ENCODE data around the gene AK3.

AK3 gene

GRCh38 chr9:4701526-4701925 is 39.5 kb downstream of the AK3 start:
- H3K4me1 Mint-ChIP-seq: peaks cover 7% of the 10 kb centered on the region
- H3K27me3 Mint-ChIP-seq: no peaks in the 10 kb centered on the region
- ATAC-seq (no peak), DNase-seq (no peak)
- peak overlapping the region in 1 of 2 donors; percentile 39 for H3K27ac Mint-ChIP-seq
- no peak overlapping the region for H3K4me3 Mint-ChIP-seq
- no peaks in the 10 kb centered on the region for H3K9me3 Mint-ChIP-seq

GRCh38 chr9:4700932-4701331 is 40.1 kb downstream of the AK3 start:
- Mint-ChIP-seq H3K27ac (no peak overlapping the region), H3K27me3 (no peaks in the 10 kb centered on the region), H3K4me1 (peaks cover 12% of the 10 kb centered on the region), H3K4me3 (no peak overlapping the region), H3K9me3 (no peaks in the 10 kb centered on the region)
- ATAC-seq (no peak), DNase-seq (no peak)

DNA sequence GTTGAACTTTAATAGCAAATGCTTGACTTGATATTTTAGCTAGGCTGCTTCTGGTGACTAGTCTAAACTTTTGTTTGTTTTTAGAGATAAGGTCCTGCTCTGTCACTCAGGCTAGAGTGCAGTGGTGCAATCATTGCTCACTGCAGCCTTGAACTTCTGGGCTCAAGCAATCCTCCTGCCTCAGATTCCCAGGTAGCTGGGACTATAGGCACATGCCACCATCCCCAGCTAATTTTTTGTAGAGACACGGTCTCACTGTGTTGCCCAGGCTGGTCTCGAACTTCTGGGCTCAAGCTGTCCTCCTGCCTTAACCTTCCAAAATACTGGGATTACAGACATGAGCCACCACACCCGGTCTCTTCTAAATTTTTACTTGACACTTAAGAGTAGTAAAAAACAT is 40.9 kb downstream of the AK3 start:
- Mint-ChIP-seq H3K27me3 (no peaks in the 10 kb centered on the region), H3K27ac (no peak overlapping the region), H3K4me1 (peaks cover 16% of the 10 kb centered on the region), H3K4me3 (no peak overlapping the region), H3K9me3 (no peaks in the 10 kb centered on the region)
- ATAC-seq (no peak), DNase-seq (no peak)

DNA sequence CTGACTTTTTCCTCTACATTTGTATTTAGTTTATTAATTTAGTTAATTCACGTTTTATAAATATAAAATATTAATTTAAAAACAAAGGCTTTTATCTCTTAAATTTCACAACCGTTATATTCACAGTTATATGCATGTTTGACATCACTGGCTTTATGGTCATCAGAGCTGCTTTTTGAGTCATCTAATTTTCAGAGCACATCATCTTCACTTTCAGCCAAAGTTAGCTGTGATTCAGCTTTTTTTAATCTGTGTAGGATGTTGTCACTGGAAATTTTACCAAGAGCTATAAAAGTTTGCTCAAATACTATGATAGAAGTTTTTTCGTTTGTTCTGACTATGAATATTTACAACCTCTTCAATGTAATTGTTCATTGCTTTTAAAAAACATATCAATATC is 49.2 kb downstream of the AK3 start:
- Mint-ChIP-seq H3K9me3 (no peaks in the 10 kb centered on the region), H3K27ac (no peak overlapping the region), H3K27me3 (no peaks in the 10 kb centered on the region), H3K4me3 (no peak overlapping the region), H3K4me1 (peaks cover 45% of the 10 kb centered on the region)
- DNase-seq: no peak
- ATAC-seq: peak; percentile 77

- Mint-ChIP-seq H3K4me3 (no peak overlapping the region), H3K9me3 (no peaks in the 10 kb centered on the region), H3K4me1 (peaks cover 43% of the 10 kb centered on the region), H3K27ac (no peak overlapping the region), H3K27me3 (no peaks in the 10 kb centered on the region)
- DNase-seq (no peak), ATAC-seq (no peak)
Measured at GRCh38 chr9:4690144-4690543, 50.9 kb downstream of the AK3 start.

- DNase-seq (no peak), ATAC-seq (peak; percentile 90)
- H3K27ac Mint-ChIP-seq: no peak overlapping the region
- peak overlapping the region in 1 of 2 donors; percentile 29 for H3K4me3 Mint-ChIP-seq
- no peaks in the 10 kb centered on the region for H3K9me3 Mint-ChIP-seq
- H3K4me1 Mint-ChIP-seq: peaks cover 43% of the 10 kb centered on the region
- no peaks in the 10 kb centered on the region for H3K27me3 Mint-ChIP-seq
Measured at GRCh38 chr9:4689687-4690104, 51.3 kb downstream of the AK3 start.

- Mint-ChIP-seq H3K27ac (no peak overlapping the region), H3K4me1 (peaks cover 43% of the 10 kb centered on the region), H3K27me3 (no peaks in the 10 kb centered on the region), H3K4me3 (peak overlapping the region in 1 of 2 donors; percentile 17), H3K9me3 (no peaks in the 10 kb centered on the region)
- DNase-seq (no peak), ATAC-seq (no peak)
Measured at GRCh38 chr9:4689021-4689420, 52.0 kb downstream of the AK3 start.

GRCh38 chr9:4686584-4686983 is 54.4 kb downstream of the AK3 start:
- no peak overlapping the region for H3K27ac Mint-ChIP-seq
- H3K27me3 Mint-ChIP-seq: no peaks in the 10 kb centered on the region
- no peak overlapping the region for H3K4me3 Mint-ChIP-seq
- DNase-seq (no peak), ATAC-seq (no peak)
- no peaks in the 10 kb centered on the region for H3K9me3 Mint-ChIP-seq
- peaks cover 44% of the 10 kb centered on the region for H3K4me1 Mint-ChIP-seq

DNA sequence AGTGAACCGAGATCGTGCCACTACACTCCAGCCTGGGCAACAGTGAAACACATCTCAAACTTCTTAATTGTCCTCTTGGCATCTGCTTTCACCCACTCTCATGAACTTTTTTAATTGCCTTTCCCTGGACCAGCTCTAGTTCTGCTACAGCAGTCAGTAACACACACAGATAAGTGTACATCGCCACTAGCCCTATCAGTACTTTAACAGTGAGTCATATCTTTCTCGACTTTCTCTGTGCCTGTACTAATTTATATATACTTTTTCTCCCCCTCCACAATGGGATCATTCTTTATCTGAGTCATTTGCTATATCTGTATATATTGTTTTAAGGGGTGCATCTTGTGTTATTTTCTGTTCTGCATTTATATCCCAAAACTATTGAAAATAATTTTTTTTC is 54.9 kb downstream of the AK3 start:
- Mint-ChIP-seq H3K9me3 (no peaks in the 10 kb centered on the region), H3K27ac (no peak overlapping the region), H3K4me3 (no peak overlapping the region), H3K27me3 (no peaks in the 10 kb centered on the region), H3K4me1 (peaks cover 39% of the 10 kb centered on the region)
- ATAC-seq (peak; percentile 45), DNase-seq (no peak)

DNA sequence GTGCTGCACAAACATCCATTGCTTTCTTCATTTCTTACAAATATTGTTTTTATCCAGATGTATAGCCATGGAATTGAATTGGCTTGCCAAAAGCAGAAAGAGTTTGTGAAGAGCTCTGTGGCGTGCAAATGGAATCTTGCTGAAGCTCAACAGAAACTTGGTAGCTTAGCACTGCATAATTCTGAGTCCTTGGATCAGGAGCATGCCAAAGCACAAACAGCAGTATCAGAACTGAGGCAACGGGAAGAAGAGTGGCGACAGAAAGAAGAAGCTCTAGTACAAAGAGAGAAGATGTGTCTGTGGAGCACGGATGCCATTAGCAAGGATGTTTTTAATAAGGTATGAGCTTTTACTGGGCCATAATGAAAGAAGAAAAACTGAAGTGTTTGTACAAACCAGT is 56.2 kb downstream of the AK3 start:
- peaks cover 26% of the 10 kb centered on the region for H3K4me1 Mint-ChIP-seq
- no peak overlapping the region for H3K27ac Mint-ChIP-seq
- no peaks in the 10 kb centered on the region for H3K27me3 Mint-ChIP-seq
- H3K9me3 Mint-ChIP-seq: no peaks in the 10 kb centered on the region
- DNase-seq (no peak), ATAC-seq (no peak)
- H3K4me3 Mint-ChIP-seq: no peak overlapping the region

DNA sequence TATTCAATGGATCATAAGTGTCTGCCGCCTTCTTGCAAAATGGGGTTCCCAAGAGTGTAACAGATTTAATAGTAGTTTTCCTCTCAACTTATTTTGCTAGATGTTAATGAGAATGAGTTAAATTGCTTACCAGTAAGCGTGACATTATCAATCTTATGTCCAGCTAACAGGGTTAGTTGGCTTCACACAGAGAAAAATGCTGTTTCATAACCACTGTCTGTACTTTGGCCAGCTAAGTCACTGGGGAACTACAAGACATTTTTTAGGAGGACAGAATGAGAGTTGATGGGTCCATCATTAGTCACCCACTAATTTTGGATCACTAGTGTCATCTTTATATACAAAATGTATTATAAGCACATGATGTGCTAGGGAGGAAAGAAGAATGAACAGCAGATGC is 60.3 kb downstream of the AK3 start:
- Mint-ChIP-seq H3K9me3 (no peaks in the 10 kb centered on the region), H3K27ac (no peak overlapping the region), H3K4me3 (no peak overlapping the region), H3K27me3 (no peaks in the 10 kb centered on the region), H3K4me1 (peaks cover 9% of the 10 kb centered on the region)
- no peak for DNase-seq
- no peak for ATAC-seq

DNA sequence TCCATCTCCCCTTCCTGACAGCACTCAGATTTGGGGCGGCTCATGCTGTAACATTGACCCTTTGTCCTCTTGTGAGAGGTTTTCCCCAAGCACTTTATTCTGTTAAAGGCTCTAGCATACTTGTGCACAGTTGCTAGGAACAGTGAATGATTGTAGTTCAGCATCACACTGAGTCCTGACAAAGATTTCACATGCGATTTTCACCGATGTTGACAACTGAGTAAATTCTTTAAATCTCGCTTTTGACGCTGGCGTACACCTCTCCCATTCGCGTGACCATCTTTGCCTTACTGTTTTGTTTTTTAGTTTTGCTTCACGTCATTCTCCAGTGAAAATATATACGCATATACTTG is 60.9 kb downstream of the AK3 start:
- no peak overlapping the region for H3K27ac Mint-ChIP-seq
- H3K27me3 Mint-ChIP-seq: no peaks in the 10 kb centered on the region
- no peak for DNase-seq
- H3K4me3 Mint-ChIP-seq: no peak overlapping the region
- H3K9me3 Mint-ChIP-seq: no peaks in the 10 kb centered on the region
- no peak for ATAC-seq
- H3K4me1 Mint-ChIP-seq: peaks cover 9% of the 10 kb centered on the region

- Mint-ChIP-seq H3K27me3 (no peaks in the 10 kb centered on the region), H3K9me3 (no peaks in the 10 kb centered on the region), H3K4me3 (no peak within 1 kb of the TSS), H3K4me1 (peaks cover 9% of the 10 kb centered on the region), H3K27ac (no peak within 1 kb of the TSS)
- ATAC-seq: peak; percentile 97
- peak; percentile 98 to 99 for DNase-seq
Measured at GRCh38 chr9:4679268-4680172, 61.5 kb downstream of the AK3 start, which contains the start of gene CDC37L1. Gene CDC37L1, plus strand, starts transcription at chr9:4679569. Its CDS starts 199 bp downstream, at chr9:4679768.

GRCh38 chr9:4678679-4679267 is 62.2 kb downstream of the AK3 start:
- ATAC-seq (peak; percentile 23), DNase-seq (peak in 1 of 2 donors; percentile 53)
- H3K27ac Mint-ChIP-seq: no peak overlapping the region
- no peak overlapping the region for H3K4me3 Mint-ChIP-seq
- H3K27me3 Mint-ChIP-seq: no peaks in the 10 kb centered on the region
- no peaks in the 10 kb centered on the region for H3K9me3 Mint-ChIP-seq
- H3K4me1 Mint-ChIP-seq: peaks cover 8% of the 10 kb centered on the region

DNA sequence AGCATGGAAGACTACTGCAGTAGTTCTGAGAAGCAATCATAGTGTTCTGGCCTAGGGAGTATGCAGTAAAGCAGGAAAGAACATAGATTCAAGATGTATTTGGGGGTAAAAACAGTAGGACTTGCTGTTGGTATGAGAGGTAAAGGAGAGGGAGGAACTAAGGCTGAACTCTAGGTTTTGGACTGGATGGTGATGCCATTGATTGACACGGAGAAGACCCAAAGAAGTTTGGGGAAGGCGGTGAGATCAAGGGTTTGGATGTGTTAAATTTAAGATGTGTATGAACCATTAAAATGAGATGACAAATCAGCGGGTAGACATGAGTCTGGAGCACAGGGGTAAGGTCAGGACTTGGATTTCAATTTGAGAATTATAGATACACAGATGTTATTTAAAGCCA is 63.6 kb downstream of the AK3 start:
- no peak overlapping the region for H3K4me3 Mint-ChIP-seq
- no peak for DNase-seq
- no peaks in the 10 kb centered on the region for H3K27me3 Mint-ChIP-seq
- H3K4me1 Mint-ChIP-seq: no peaks in the 10 kb centered on the region
- H3K9me3 Mint-ChIP-seq: no peaks in the 10 kb centered on the region
- no peak for ATAC-seq
- H3K27ac Mint-ChIP-seq: no peak overlapping the region

DNA sequence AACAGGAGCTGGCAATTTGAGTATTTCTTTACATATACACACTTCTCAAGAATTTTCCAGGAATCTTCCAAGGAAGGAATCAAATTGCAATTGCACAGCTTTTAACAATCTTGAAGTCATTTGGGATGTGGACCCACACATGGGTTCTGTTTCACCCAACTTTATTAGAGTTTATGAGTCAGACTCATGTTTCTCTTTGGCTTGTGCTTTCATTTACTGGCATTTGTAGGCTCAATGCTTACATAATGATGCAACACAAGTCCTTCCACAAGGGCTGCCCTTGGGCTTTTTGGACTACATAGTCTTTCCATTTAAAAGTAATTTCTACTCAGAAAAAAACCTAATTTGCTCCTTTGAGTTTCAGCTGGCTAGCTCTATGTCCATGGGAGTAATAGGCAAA is 66.2 kb downstream of the AK3 start:
- no peaks in the 10 kb centered on the region for H3K9me3 Mint-ChIP-seq
- H3K4me1 Mint-ChIP-seq: peaks cover 17% of the 10 kb centered on the region
- no peak overlapping the region for H3K4me3 Mint-ChIP-seq
- no peaks in the 10 kb centered on the region for H3K27me3 Mint-ChIP-seq
- ATAC-seq (no peak), DNase-seq (no peak)
- H3K27ac Mint-ChIP-seq: no peak overlapping the region

Data from stimulated activated naive CD8-positive, alpha-beta T cell treated with anti-CD3 and anti-CD28 coated beads, Interleukin-15, amount 100 ng/mL, for 72 hours (primary cell).